SK-N-SH (cell line): ENCODE measurements around the gene TTC28. TPM values are rescaled to one million over a fixed set of nuclear protein-coding genes. Genes with fewer than 3 reads are reported as not detected.

ENCODE experiments used
- CTCF ChIA-PET: fragments of 300-600, 350-600 bp; formaldehyde crosslinking; extraction: SDS; loops from one replicate; lab custom pipeline; 2021; lab: Yijun Ruan, JAX
- POLR2A ChIA-PET: fragments of 350-600 bp; sonication (Branson Sonifier 250); formaldehyde crosslinking; extraction: SDS; loops from one replicate; lab custom pipeline; 2020; ENCODE audit warnings: antibody characterized with exemption, inconsistent platforms; lab: Yijun Ruan, JAX
- DNase-seq: peaks from one replicate; pipeline ENCODE4 v3.0.0; 2012
- H2AFZ ChIP-seq: fragments of 200-600 bp; sonication (generic); 2 replicates; pipeline ENCODE4 v1.8.1; 2016; ENCODE audit warnings: antibody characterized with exemption, mild to moderate bottlenecking, low read depth
- H3F3A ChIP-seq: fragments of 200-600 bp; sonication (generic); replicated peaks from 2 replicates; pipeline ENCODE3; 2016; ENCODE audit warnings: antibody characterized with exemption, mild to moderate bottlenecking; ENCODE audit not compliant: insufficient read depth
- H3K27ac ChIP-seq, 2 experiments: fragments of 200-500 bp in 1 of 2; fragments of 200-600 bp in 1 of 2; sonication (Bioruptor generic) in 1 of 2; sonication (generic), shearing (Covaris generic) in 1 of 2; 2 replicates each; pipeline versions ENCODE4 v1.5.1 to v1.6.1; 2014 to 2016; ENCODE audit warnings: low read depth in 2 of 2, inconsistent platforms in 1 of 2, low read length in 1 of 2, mild to moderate bottlenecking in 1 of 2, mixed read lengths in 1 of 2
- H3K27me3 ChIP-seq: fragments of 200-600 bp; sonication (generic), shearing (Covaris generic); 2 replicates; pipeline ENCODE4 v1.6.1; 2016; ENCODE audit warnings: mixed run types; ENCODE audit not compliant: insufficient read depth
- H3K36me3 ChIP-seq, 2 experiments: fragments of 200-500 bp in 1 of 2; fragments of 200-600 bp in 1 of 2; sonication (Bioruptor generic) in 1 of 2; sonication (generic) in 1 of 2; replicated peaks in 1 of 2; 2 replicates each; pipeline versions ENCODE3 to v1.5.1; 2014 to 2016; ENCODE audit warnings: low read length in 1 of 2, mild to moderate bottlenecking in 1 of 2; ENCODE audit not compliant: insufficient read depth in 2 of 2, control insufficient read depth in 1 of 2
- H3K4me1 ChIP-seq, 2 experiments: fragments of 200-500 bp in 1 of 2; fragments of 200-600 bp in 1 of 2; sonication (Bioruptor generic) in 1 of 2; sonication (generic), shearing (Covaris generic) in 1 of 2; 2 replicates each; pipeline versions ENCODE4 v1.5.1 to v1.6.1; 2014 to 2016; ENCODE audit warnings: low read depth in 1 of 2, low read length in 1 of 2, mixed run types in 1 of 2; ENCODE audit not compliant: insufficient read depth in 2 of 2, control insufficient read depth in 1 of 2
- H3K4me2 ChIP-seq: fragments of 200-600 bp; sonication (generic), shearing (Covaris generic); 2 replicates; pipeline ENCODE4 v1.6.1; 2017; ENCODE audit warnings: mixed run types
- H3K4me3 ChIP-seq, 2 experiments: fragments of 200-500 bp in 1 of 2; fragments of 200-600 bp in 1 of 2; sonication (Bioruptor generic) in 1 of 2; sonication (generic), shearing (Covaris generic) in 1 of 2; 2 replicates each; pipeline versions ENCODE4 v1.5.1 to v1.8.1; 2014 to 2016; ENCODE audit warnings: low read depth in 2 of 2, inconsistent platforms in 1 of 2, low read length in 1 of 2, mild to moderate bottlenecking in 1 of 2, mixed read lengths in 1 of 2, moderate library complexity in 1 of 2
- H3K79me2 ChIP-seq: fragments of 200-600 bp; sonication (generic); 2 replicates; pipeline ENCODE4 v1.8.1; 2017; ENCODE audit warnings: mild to moderate bottlenecking; ENCODE audit not compliant: insufficient read depth
- H3K9ac ChIP-seq: fragments of 200-600 bp; sonication (generic); 2 replicates; pipeline ENCODE4 v1.6.1; 2017; ENCODE audit warnings: mixed run types
- H3K9me2 ChIP-seq: fragments of 200-600 bp; sonication (generic); 2 replicates; pipeline ENCODE4 v1.6.1; 2017; ENCODE audit warnings: mixed run types
- H3K9me3 ChIP-seq: fragments of 200-600 bp; sonication (generic); 2 replicates; pipeline ENCODE4 v1.6.1; 2017; ENCODE audit warnings: mixed run types, mild to moderate bottlenecking, moderate library complexity
- H4K20me1 ChIP-seq: fragments of 200-600 bp; sonication (generic); 2 replicates; pipeline ENCODE4 v1.6.1; 2017; ENCODE audit warnings: mild to moderate bottlenecking, mixed run types; ENCODE audit not compliant: insufficient read depth
- EP300 ChIP-seq, 2 experiments: IDR thresholded peaks; 2 replicates each; pipeline versions ENCODE4 v1.4.0 to v1.6.1; 2012; ENCODE audit warnings: borderline replicate concordance in 1 of 2, low read depth in 1 of 2, low read length in 1 of 2
- FOXM1 ChIP-seq: IDR thresholded peaks from 2 replicates; pipeline ENCODE4 v1.4.0; 2012; ENCODE audit warnings: low read depth, mild to moderate bottlenecking
- GABPA ChIP-seq: IDR thresholded peaks from 2 replicates; pipeline ENCODE4 v1.4.0; 2012; ENCODE audit warnings: low read depth, mild to moderate bottlenecking
- MAX ChIP-seq: IDR thresholded peaks from 2 replicates; pipeline ENCODE4 v1.4.0; 2012; ENCODE audit warnings: low read depth
- NFIC ChIP-seq: IDR thresholded peaks from 2 replicates; pipeline ENCODE4 v1.4.0; 2012; ENCODE audit warnings: borderline replicate concordance
- PBX3 ChIP-seq: IDR thresholded peaks from 2 replicates; pipeline ENCODE4; 2012
- TAF1 ChIP-seq: IDR thresholded peaks from 2 replicates; pipeline ENCODE4 v1.6.1; 2012; ENCODE audit warnings: low read depth, mild to moderate bottlenecking, low read length, moderate library complexity, borderline replicate concordance
- YY1 ChIP-seq: IDR thresholded peaks from 2 replicates; pipeline ENCODE4 v1.4.0; 2012; ENCODE audit warnings: low read depth, mild to moderate bottlenecking
- WGBS: methylation state at CpG from one replicate; pipeline ENCODE4 v1.1.6; 2017; ENCODE audit warnings: low lambda C conversion rate; 5-methylcytosine and 5-hydroxymethylcytosine counted together
- polyA plus RNA-seq, 3 experiments: library from polyadenylated mRNA; depleted of rRNA; stranded (reverse); fragments of >200 nt; gene quantifications; 2 replicates each; pipeline ENCODE4 v1.2.3, GENCODE V29; 2012
- TF ChIP-seq, protein P1 (sequence below): fragments of 200-600 bp; sonication (generic); IDR thresholded peaks from 2 replicates; pipeline ENCODE4 v1.6.1; 2017; ENCODE audit warnings: antibody characterized with exemption, mild to moderate bottlenecking, moderate library complexity
- TF ChIP-seq, protein P2 (sequence below): fragments of 150-350 bp; IDR thresholded peaks from 2 replicates; pipeline ENCODE4 v1.6.1; 2016; ENCODE audit warnings: mild to moderate bottlenecking, low read depth, low read length

Gene TTC28
- polyA plus RNA-seq, 1 of the 3 experiments (the other 2 are of a cell fraction), result 5.9 TPM

- TF ChIP-seq, protein P1, sequence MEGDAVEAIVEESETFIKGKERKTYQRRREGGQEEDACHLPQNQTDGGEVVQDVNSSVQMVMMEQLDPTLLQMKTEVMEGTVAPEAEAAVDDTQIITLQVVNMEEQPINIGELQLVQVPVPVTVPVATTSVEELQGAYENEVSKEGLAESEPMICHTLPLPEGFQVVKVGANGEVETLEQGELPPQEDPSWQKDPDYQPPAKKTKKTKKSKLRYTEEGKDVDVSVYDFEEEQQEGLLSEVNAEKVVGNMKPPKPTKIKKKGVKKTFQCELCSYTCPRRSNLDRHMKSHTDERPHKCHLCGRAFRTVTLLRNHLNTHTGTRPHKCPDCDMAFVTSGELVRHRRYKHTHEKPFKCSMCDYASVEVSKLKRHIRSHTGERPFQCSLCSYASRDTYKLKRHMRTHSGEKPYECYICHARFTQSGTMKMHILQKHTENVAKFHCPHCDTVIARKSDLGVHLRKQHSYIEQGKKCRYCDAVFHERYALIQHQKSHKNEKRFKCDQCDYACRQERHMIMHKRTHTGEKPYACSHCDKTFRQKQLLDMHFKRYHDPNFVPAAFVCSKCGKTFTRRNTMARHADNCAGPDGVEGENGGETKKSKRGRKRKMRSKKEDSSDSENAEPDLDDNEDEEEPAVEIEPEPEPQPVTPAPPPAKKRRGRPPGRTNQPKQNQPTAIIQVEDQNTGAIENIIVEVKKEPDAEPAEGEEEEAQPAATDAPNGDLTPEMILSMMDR, result no peak
- TF ChIP-seq FOXM1 (no peak), PBX3 (no peak), YY1 (no peak), TAF1 (no peak)
- TF ChIP-seq, protein P2, sequence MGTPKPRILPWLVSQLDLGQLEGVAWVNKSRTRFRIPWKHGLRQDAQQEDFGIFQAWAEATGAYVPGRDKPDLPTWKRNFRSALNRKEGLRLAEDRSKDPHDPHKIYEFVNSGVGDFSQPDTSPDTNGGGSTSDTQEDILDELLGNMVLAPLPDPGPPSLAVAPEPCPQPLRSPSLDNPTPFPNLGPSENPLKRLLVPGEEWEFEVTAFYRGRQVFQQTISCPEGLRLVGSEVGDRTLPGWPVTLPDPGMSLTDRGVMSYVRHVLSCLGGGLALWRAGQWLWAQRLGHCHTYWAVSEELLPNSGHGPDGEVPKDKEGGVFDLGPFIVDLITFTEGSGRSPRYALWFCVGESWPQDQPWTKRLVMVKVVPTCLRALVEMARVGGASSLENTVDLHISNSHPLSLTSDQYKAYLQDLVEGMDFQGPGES, result no peak
Measured at GRCh38 chr22:28454431-28455064, 225.1 kb downstream of the TTC28 start (continued).

- Histone ChIP-seq H3K9ac (no peak overlapping the region), H3K27ac (no peak overlapping the region), H3K27me3 (no peaks in the 10 kb centered on the region), H4K20me1 (no peaks in the 10 kb centered on the region), H3K9me3 (no peaks in the 10 kb centered on the region), H3F3A (no peaks in the 10 kb centered on the region), H3K36me3 (no peaks in the 10 kb centered on the region), H3K79me2 (peaks cover 8% of the 10 kb centered on the region; the same call in 1 of the 2 replicates), H3K4me2 (no peak overlapping the region), H3K9me2 (no peaks in the 10 kb centered on the region), H3K4me1 (no peaks in the 10 kb centered on the region), H3K4me3 (no peak overlapping the region), H2AFZ (no peak overlapping the region)
- DNase-seq, result no peak
- no peak for TF ChIP-seq GABPA
- no peak for TF ChIP-seq FOXM1
- TF ChIP-seq NFIC, result no peak
- TF ChIP-seq MAX, result no peak
- TF ChIP-seq PBX3, result no peak
- no peak for TF ChIP-seq TAF1
- TF ChIP-seq EP300 (IDR thresholded peaks at IDR 0.05; ENCODE audit: borderline replicate concordance in 1 of 2, low read depth in 1 of 2, low read length in 1 of 2), result no peak
- 89% methylated on average over 1 of the region's 1 CpG for WGBS
- ChIA-PET POLR2A (no interaction called here), CTCF (no interaction called here)
Measured at GRCh38 chr22:28450109-28450508, 229.5 kb downstream of the TTC28 start.
